Lung (tissue), 12 donors: ENCODE data around the gene ODAD4. TPM values are rescaled to one million over a fixed set of nuclear protein-coding genes. Genes with fewer than 3 reads are reported as not detected.

ENCODE experiments used
- ATAC-seq: fragments of 200-7000 bp; cut with Tn5 transposase; one replicate; pipeline ENCODE4 v1.9.1; 2020; ENCODE audit warnings: moderate number of reproducible peaks; ENCODE audit not compliant: insufficient read depth, low FRiP score
- DNase-seq, 3 donors: peaks; one replicate each; pipeline ENCODE4 v3.0.0-alpha.2; 2013 to 2017
- H3K27ac ChIP-seq, 2 donors: one replicate each; pipeline ENCODE4 v1.5.1; 2013; ENCODE audit warnings: mild to moderate bottlenecking in 2 of 2, moderate library complexity in 2 of 2, control low read depth in 1 of 2, inconsistent platforms in 1 of 2, low read depth in 1 of 2, low read length in 1 of 2
- H3K27me3 ChIP-seq, 3 donors: one replicate each; pipeline ENCODE4 v1.5.1; 2013; ENCODE audit warnings: low read length in 2 of 3; ENCODE audit not compliant: control insufficient read depth in 3 of 3, insufficient read depth in 3 of 3
- H3K36me3 ChIP-seq, 4 donors: one replicate each; pipeline ENCODE4 v1.5.1; 2013; ENCODE audit warnings: low read length in 4 of 4, mild to moderate bottlenecking in 1 of 4, moderate library complexity in 1 of 4; ENCODE audit not compliant: control insufficient read depth in 4 of 4, insufficient read depth in 4 of 4
- H3K4me1 ChIP-seq, 5 donors: one replicate each; pipeline ENCODE4 v1.5.1; 2013; ENCODE audit warnings: low read length in 5 of 5, mild to moderate bottlenecking in 2 of 5, moderate library complexity in 1 of 5; ENCODE audit not compliant: control insufficient read depth in 5 of 5, insufficient read depth in 5 of 5
- H3K4me3 ChIP-seq: one replicate; pipeline ENCODE4 v1.5.1; 2013; ENCODE audit warnings: mild to moderate bottlenecking, control low read depth, moderate library complexity
- H3K9ac ChIP-seq, 2 donors: one replicate each; pipeline ENCODE4 v1.5.1; 2013; ENCODE audit warnings: low read length in 2 of 2, control low read depth in 1 of 2; ENCODE audit not compliant: insufficient read depth in 1 of 2
- H3K9me3 ChIP-seq, 4 donors: one replicate each; pipeline ENCODE4 v1.5.1; 2013; ENCODE audit warnings: low read length in 3 of 4, mild to moderate bottlenecking in 1 of 4, moderate library complexity in 1 of 4; ENCODE audit not compliant: control insufficient read depth in 4 of 4, insufficient read depth in 3 of 4
- WGBS, 2 donors: extraction: QIAGEN DNeasy Blood & Tissue Kit; methylation state at CpG; one replicate each; pipeline ENCODE4 v1.1.7; 2013; 5-methylcytosine and 5-hydroxymethylcytosine counted together
- polyA plus RNA-seq, 2 donors: library from polyadenylated mRNA; stranded (reverse); fragments of 200-250 nt; gene quantifications; one replicate each; pipeline ENCODE4 v1.2.1, GENCODE V29; 2013
- total RNA-seq, 2 donors: library from RNA; depleted of rRNA in 1 of 2; stranded (reverse); fragments of >200 nt in 1 of 2; gene quantifications; one replicate each; pipeline ENCODE4 v1.2.1, GENCODE V29; 2014 to 2021
- TF ChIP-seq, protein P1 (sequence below): IDR thresholded peaks from 2 replicates; pipeline ENCODE4 v1.5.1; 2012; ENCODE audit warnings: mild to moderate bottlenecking; ENCODE audit errors: control extremely low read depth, extremely low read depth
- donor health status: control.
- donor health status: control.
- donor health status: Bipolar disorder and iron deficiency.
- donor health status: healthy.
- donor health status: DM: yes; HTN: yes; CAD: no.

Gene ODAD4
- total and polyA plus RNA-seq, 4 donors, result 5.4 to 16.7 (median 9.2) TPM

DNA sequence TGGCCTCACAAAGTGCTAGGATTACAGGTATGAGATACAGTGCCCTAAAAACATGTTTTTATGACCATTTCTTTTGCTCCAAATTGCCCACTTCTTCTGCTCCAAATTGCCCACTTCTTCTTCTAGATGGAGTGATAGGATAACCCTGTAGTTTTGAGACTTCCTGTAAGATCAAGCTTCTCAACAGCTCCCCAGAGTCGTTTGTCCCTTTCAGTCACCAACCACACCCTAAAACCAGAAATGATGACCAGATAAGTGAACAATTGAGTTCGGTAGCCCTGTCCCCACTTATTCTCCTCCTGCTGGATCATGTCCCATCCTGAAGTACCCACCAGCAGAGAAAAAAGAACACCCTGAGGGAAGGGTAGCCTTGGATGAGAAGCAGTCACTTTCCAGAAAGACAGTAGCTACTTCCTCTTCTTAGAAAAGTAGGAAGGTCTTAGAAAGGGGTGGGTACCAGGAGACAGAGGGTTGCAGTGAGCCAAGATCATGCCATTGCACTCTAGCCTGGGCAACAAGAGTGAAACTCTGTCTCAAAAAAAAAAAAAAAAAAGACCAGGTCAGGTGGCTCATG lies 2.5 kb downstream of the ODAD4 start:
- WGBS, 2 donors, result 12 to 22% methylated on average over 2 of the region's 2 CpGs
- H3K36me3 ChIP-seq, result peaks cover 0 to 6% (median 3%) of the 10 kb centered on the region in 4 donors
- ATAC-seq, result no peak
- H3K27me3 ChIP-seq, result no peaks in the 10 kb centered on the region
- peaks cover 0 to 13% (median 0%) of the 10 kb centered on the region in 5 donors for H3K4me1 ChIP-seq
- H3K9me3 ChIP-seq, result no peaks in the 10 kb centered on the region
- no peak overlapping the region for H3K4me3 ChIP-seq
- H3K27ac ChIP-seq, result no peak overlapping the region
- TF ChIP-seq, protein P1, sequence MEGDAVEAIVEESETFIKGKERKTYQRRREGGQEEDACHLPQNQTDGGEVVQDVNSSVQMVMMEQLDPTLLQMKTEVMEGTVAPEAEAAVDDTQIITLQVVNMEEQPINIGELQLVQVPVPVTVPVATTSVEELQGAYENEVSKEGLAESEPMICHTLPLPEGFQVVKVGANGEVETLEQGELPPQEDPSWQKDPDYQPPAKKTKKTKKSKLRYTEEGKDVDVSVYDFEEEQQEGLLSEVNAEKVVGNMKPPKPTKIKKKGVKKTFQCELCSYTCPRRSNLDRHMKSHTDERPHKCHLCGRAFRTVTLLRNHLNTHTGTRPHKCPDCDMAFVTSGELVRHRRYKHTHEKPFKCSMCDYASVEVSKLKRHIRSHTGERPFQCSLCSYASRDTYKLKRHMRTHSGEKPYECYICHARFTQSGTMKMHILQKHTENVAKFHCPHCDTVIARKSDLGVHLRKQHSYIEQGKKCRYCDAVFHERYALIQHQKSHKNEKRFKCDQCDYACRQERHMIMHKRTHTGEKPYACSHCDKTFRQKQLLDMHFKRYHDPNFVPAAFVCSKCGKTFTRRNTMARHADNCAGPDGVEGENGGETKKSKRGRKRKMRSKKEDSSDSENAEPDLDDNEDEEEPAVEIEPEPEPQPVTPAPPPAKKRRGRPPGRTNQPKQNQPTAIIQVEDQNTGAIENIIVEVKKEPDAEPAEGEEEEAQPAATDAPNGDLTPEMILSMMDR, result no peak
- no peak overlapping the region for H3K9ac ChIP-seq
- no peak for DNase-seq

DNA sequence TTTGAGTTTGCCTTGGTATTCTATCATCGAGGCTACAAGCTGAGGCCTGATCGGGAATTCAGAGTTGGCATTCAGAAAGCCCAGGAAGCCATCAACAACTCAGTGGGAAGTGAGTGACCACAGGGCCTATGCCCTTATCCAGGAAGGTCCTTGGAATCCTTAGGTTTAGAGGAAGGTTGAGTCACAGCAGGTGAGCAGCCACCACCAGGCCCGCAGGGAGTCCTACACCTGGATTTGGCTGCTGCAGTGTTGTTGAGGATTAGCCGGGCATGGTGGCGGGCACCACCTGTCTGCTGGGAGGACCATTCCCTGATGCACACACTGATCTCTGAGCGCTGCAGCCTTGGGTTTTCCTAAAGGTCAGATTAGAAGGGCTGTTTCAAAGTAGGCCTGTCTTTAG lies 5.2 kb downstream of the ODAD4 start:
- TF ChIP-seq, protein P1, result no peak
- no peak overlapping the region for H3K27ac ChIP-seq
- WGBS, 2 donors, result 97 to 98% methylated on average over 6 of the region's 6 CpGs

DNA sequence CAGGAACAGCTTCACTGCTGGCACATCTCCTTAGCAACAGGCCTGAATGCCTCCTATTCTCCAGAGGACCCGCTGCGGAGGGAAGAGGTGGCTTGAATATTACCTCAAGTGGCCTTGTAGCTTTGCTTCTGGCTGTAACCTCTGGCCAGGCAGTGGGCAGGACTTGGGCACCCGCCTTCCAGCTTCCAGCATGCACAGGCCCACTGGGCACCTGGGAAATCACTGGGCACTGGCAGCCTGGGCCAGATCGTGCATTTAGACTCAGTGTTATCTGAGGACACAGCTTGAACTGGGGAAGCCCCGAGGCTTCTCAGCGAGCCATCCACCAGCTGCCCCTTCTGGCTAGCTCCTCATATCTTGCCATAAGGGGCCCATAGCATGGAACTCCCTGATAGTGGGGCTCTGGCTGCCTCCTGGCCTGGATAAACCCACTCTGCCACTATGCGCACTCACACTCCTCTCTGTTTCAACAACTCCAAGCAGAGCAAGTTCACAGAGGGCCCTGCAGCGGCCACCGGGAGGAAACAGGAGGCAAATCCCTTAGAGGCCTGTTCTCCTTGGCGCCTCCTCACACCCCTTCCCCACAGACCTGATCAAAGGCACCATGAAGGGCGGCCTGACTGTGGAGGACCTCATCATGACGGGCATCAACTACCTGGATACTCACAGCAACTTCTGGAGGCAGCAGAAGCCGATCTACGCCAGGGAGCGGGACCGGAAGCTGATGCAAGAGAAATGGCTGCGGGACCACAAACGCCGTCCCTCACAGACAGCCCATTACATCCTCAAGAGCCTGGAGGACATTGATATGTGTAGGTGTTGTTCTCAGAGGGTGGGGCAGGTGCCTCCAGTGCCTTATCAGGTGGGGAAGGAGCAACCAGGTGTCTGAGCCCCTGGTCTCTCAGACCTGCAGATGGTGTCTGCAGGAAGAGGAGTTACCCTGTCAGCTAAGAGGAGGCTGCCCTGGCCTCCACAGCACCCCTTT lies 7.8 kb downstream of the ODAD4 start:
- no peaks in the 10 kb centered on the region for H3K9me3 ChIP-seq
- no peaks in the 10 kb centered on the region for H3K27me3 ChIP-seq
- ATAC-seq, result no peak
- H3K36me3 ChIP-seq, result peaks cover 0 to 11% (median 3%) of the 10 kb centered on the region in 4 donors
- no peak overlapping the region for H3K27ac ChIP-seq
- 92 to 96% methylated on average over 19 of the region's 19 CpGs for WGBS, 2 donors
- H3K4me1 ChIP-seq, result no peaks in the 10 kb centered on the region
- no peak for DNase-seq
- TF ChIP-seq, protein P1, result no peak
- no peak overlapping the region for H3K4me3 ChIP-seq
- no peak overlapping the region for H3K9ac ChIP-seq

More for the DNA sequence above, 5.2 kb downstream of the ODAD4 start:
- peaks cover 0 to 6% (median 0%) of the 10 kb centered on the region in 5 donors for H3K4me1 ChIP-seq
- no peaks in the 10 kb centered on the region for H3K9me3 ChIP-seq
- H3K9ac ChIP-seq, result no peak overlapping the region
- H3K36me3 ChIP-seq, result peaks cover 0 to 11% (median 3%) of the 10 kb centered on the region in 4 donors
- no peaks in the 10 kb centered on the region for H3K27me3 ChIP-seq
- no peak overlapping the region for H3K4me3 ChIP-seq
- DNase-seq, result no peak
- no peak for ATAC-seq
